ENCODE measurements around the gene LEF1. TPM values are rescaled to one million over a fixed set of nuclear protein-coding genes. Genes with fewer than 3 reads are reported as not detected.

LEF1 gene
- polyA plus RNA-seq, 1 experiment = 2.7 TPM

GRCh38 chr4:108106186-108106585 lies 62.5 kb downstream of the LEF1 start:
- CTCF ChIA-PET = interaction anchor here (1.3 kb wide), 1 partner anchor 9 kb away, joined by 3 read pairs; no protein-coding TSS in a partner anchor
- DNase-seq (ENCODE audit: low read depth) = no peak
- Histone ChIP-seq H3K4me3 (ENCODE audit: low read depth, low read length) (no peak overlapping the region), H3K27me3 (ENCODE audit: control insufficient read depth, insufficient read depth, low read length) (no peaks in the 10 kb centered on the region; the same call in 1 of the 2 replicates), H3K36me3 (ENCODE audit: control insufficient read depth, insufficient read depth, low read length) (no peaks in the 10 kb centered on the region)
- POLR2A ChIA-PET = no interaction called here
- no peak for TF ChIP-seq CTCF (IDR thresholded peaks at IDR 0.05; ENCODE audit: insufficient read depth, low read depth, low read length)

DNA sequence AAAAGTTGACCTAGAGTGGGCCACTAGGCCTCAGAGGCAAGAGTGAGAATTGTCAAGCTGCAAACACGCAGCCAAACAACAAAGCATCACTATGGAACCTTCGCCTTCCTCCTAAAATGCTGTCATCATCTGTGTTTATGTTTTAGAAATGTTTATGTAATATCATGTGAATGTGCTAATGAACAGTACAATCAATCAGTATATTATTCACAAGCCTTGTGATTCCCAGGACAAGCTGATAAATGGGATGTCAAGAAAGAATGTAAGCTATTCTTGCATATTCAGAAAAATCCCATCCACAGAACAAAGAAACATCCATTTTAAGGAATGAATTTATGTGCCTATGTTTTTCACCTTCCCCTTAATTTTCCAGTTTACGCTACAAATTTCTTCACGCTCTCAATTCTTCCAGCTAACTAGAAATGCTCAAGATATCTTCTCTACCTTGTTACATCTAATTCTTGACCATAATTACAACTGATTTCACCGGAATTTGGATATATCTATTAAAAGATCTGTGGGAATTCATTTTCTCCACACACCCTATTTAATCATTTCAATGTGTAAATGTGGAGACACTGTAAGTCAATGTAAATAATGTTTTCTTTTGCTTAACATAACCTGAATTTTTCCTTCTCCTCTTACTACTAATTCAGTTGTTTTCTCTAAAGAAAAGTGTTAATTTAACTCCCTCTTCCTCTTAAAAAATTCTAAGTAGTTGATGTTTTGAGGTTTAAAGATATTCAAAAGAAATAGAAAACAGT lies 65.5 kb downstream of the LEF1 start:
- CTCF ChIA-PET = interaction anchor here (1.1 kb wide), 1 partner anchor 10 kb away, joined by 3 read pairs; no protein-coding TSS in a partner anchor
- H3K36me3 ChIP-seq (ENCODE audit: control insufficient read depth, insufficient read depth, low read length) = no peaks in the 10 kb centered on the region
- H3K27me3 ChIP-seq (ENCODE audit: control insufficient read depth, insufficient read depth, low read length) = no peaks in the 10 kb centered on the region
- H3K4me3 ChIP-seq (ENCODE audit: low read depth, low read length) = no peak overlapping the region
- no peak for DNase-seq (ENCODE audit: low read depth)
- POLR2A ChIA-PET = no interaction called here
- no peak for TF ChIP-seq CTCF (IDR thresholded peaks at IDR 0.05; ENCODE audit: insufficient read depth, low read depth, low read length)

GRCh38 chr4:108100827-108101226 lies 67.9 kb downstream of the LEF1 start:
- H3K36me3 ChIP-seq (ENCODE audit: control insufficient read depth, insufficient read depth, low read length) = no peaks in the 10 kb centered on the region
- DNase-seq (ENCODE audit: low read depth) = no peak
- no peaks in the 10 kb centered on the region for H3K27me3 ChIP-seq (ENCODE audit: control insufficient read depth, insufficient read depth, low read length)
- TF ChIP-seq CTCF (IDR thresholded peaks at IDR 0.05; ENCODE audit: insufficient read depth, low read depth, low read length) = no peak
- H3K4me3 ChIP-seq (ENCODE audit: low read depth, low read length) = no peak overlapping the region
- CTCF ChIA-PET = no interaction called here
- POLR2A ChIA-PET = no interaction called here

- Histone ChIP-seq H3K36me3 (ENCODE audit: control insufficient read depth, insufficient read depth, low read length) (no peaks in the 10 kb centered on the region), H3K4me3 (ENCODE audit: low read depth, low read length) (no peak overlapping the region), H3K27me3 (ENCODE audit: control insufficient read depth, insufficient read depth, low read length) (no peaks in the 10 kb centered on the region)
- DNase-seq (ENCODE audit: low read depth) = no peak
- ChIA-PET CTCF (interaction anchor here (0.9 kb wide), 1 partner anchor 9 kb away, joined by 3 read pairs; no protein-coding TSS in a partner anchor), POLR2A (interaction anchor here (0.6 kb wide), 1 partner anchor 59 kb away, joined by 4 read pairs; no protein-coding TSS in a partner anchor)
- TF ChIP-seq CTCF (IDR thresholded peaks at IDR 0.05; ENCODE audit: insufficient read depth, low read depth, low read length) = no peak
Measured at GRCh38 chr4:108099838-108100237, 68.9 kb downstream of the LEF1 start.

DNA sequence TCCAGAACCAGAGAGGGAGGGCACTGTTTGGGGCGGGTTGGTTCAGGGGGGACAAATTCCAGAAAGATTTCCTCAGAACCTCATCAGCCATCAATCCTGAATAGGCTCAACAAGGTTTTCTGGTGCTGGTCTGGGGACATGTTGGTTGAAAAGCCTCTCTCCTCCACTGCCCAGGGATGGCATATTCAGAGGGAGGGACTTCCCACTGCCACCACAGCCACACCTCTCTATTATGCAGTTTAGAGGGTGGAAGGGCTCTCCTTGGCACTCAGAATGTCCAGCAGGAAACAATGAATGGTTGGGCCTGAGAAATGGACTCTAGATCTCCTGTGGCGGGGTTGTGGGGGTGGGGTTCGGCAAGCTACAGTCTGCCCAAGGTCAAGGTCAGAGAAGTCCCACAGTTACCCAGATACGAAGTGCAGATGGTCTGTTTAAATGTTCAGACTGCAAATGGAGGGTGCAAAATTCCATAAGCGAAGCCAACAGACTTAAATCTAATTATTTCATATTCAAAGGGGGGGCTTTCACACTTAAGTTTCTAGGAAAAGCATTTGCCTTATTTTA lies 70.7 kb downstream of the LEF1 start:
- H3K27me3 ChIP-seq (ENCODE audit: control insufficient read depth, insufficient read depth, low read length) = no peaks in the 10 kb centered on the region
- POLR2A ChIA-PET = no interaction called here

More for the DNA sequence above, 70.7 kb downstream of the LEF1 start:
- H3K36me3 ChIP-seq (ENCODE audit: control insufficient read depth, insufficient read depth, low read length) = no peaks in the 10 kb centered on the region
- TF ChIP-seq CTCF (IDR thresholded peaks at IDR 0.05; ENCODE audit: insufficient read depth, low read depth, low read length) = no peak
- H3K4me3 ChIP-seq (ENCODE audit: low read depth, low read length) = no peak overlapping the region
- DNase-seq (ENCODE audit: low read depth) = no peak
- CTCF ChIA-PET = interaction anchor here (1.2 kb wide), 1 partner anchor 8 kb away, joined by 3 read pairs; no protein-coding TSS in a partner anchor

Data from BJ (cell line).